HCT116 (cell line): Measurements from ENCODE around the gene ACSF2. TPM values are rescaled to one million over a fixed set of nuclear protein-coding genes. Genes with fewer than 3 reads are reported as not detected.

ENCODE experiments used
- ATAC-seq: fragments of 200-7000 bp; cut with Tn5 transposase; 2 replicates; pipeline ENCODE4 v1.9.1; 2020; ENCODE audit warnings: mild to moderate bottlenecking, moderate library complexity
- BruUV-seq: library from RNA; stranded (reverse); fragments of 400-500 nt; replicated peaks from 2 replicates; lab custom pipeline; 2021; lab: Mats Ljungman, UMichigan
- CTCF ChIA-PET: fragments of 300-600 bp; sonication (Branson Sonifier 250); formaldehyde crosslinking; loops from one replicate; lab custom pipeline; 2021; ENCODE audit warnings: antibody characterized with exemption; lab: Charles Lee
- POLR2A ChIA-PET: fragments of 300-600, 350-600 bp; sonication (Branson Sonifier 250); formaldehyde crosslinking; loops from one replicate; lab custom pipeline; 2021; ENCODE audit warnings: antibody characterized with exemption; lab: Charles Lee
- RAD21 ChIA-PET, 2 experiments: fragments of 300-600 bp; sonication (Branson Sonifier 250); formaldehyde crosslinking; loops; one replicate each; lab custom pipeline; 2023; ENCODE audit warnings: low total read pairs in 2 of 2; ENCODE audit not compliant: uncharacterized antibody in 2 of 2, unreplicated experiment in 2 of 2, low non-redundant PET in 1 of 2; lab: Charles Lee
- DNase-seq: peaks from one replicate; pipeline ENCODE4 v3.0.0-alpha.2; 2010; ENCODE audit warnings: low read depth, low spot score
- H2AFZ ChIP-seq: fragments of 200-600 bp; shearing (Covaris generic), sonication (generic); 2 replicates; pipeline ENCODE4 v1.6.1; 2017; ENCODE audit warnings: low read depth, mixed run types, mixed read lengths, antibody characterized with exemption, low read length; ENCODE audit not compliant: poor library complexity, severe bottlenecking
- H3K27ac ChIP-seq: 2 replicates; pipeline ENCODE4 v1.5.1; 2012; ENCODE audit warnings: low read depth, low read length
- H3K27me3 ChIP-seq: fragments of 200-600 bp; sonication (generic); 2 replicates; pipeline ENCODE4 v1.6.1; 2016; ENCODE audit warnings: mixed run types, low read length, mixed read lengths; ENCODE audit not compliant: insufficient read depth
- H3K36me3 ChIP-seq, 2 experiments: fragments of 200-500 bp in 1 of 2; fragments of 200-600 bp in 1 of 2; sonication (Bioruptor generic) in 1 of 2; sonication (generic) in 1 of 2; 2 replicates each; pipeline versions ENCODE4 v1.5.1 to v1.6.1; 2014 to 2016; ENCODE audit warnings: low read length in 2 of 2, inconsistent platforms in 1 of 2, mixed read lengths in 1 of 2, mixed run types in 1 of 2; ENCODE audit not compliant: insufficient read depth in 2 of 2, control insufficient read depth in 1 of 2
- H3K4me1 ChIP-seq, 2 experiments: fragments of 200-600 bp in 1 of 2; sonication (generic) in 1 of 2; 2 replicates each; pipeline versions ENCODE4 v1.5.1 to v1.6.1; 2012 to 2017; ENCODE audit warnings: low read length in 2 of 2, inconsistent platforms in 1 of 2, mild to moderate bottlenecking in 1 of 2, mixed read lengths in 1 of 2, mixed run types in 1 of 2, moderate library complexity in 1 of 2; ENCODE audit not compliant: insufficient read depth in 2 of 2, control insufficient read depth in 1 of 2
- H3K4me2 ChIP-seq: fragments of 200-600 bp; sonication (generic); 2 replicates; pipeline ENCODE4 v1.6.1; 2017; ENCODE audit warnings: mixed run types, low read length, mixed read lengths
- H3K4me3 ChIP-seq, 2 experiments: fragments of 200-600 bp in 1 of 2; sonication (generic) in 1 of 2; replicated peaks in 1 of 2; 2 replicates each; pipeline ENCODE4 v1.5.1; 2011 to 2016; ENCODE audit warnings: low read length in 2 of 2, control low read depth in 1 of 2, low read depth in 1 of 2, mild to moderate bottlenecking in 1 of 2, mixed read lengths in 1 of 2, mixed run types in 1 of 2
- H3K79me2 ChIP-seq: fragments of 200-600 bp; sonication (generic); 2 replicates; pipeline ENCODE4 v1.6.1; 2017; ENCODE audit warnings: mild to moderate bottlenecking, mixed run types, low read length, moderate library complexity, mixed read lengths; ENCODE audit not compliant: insufficient read depth
- H3K9ac ChIP-seq: fragments of 200-600 bp; sonication (generic); 2 replicates; pipeline ENCODE4 v1.6.1; 2016; ENCODE audit warnings: low read length, mixed read lengths
- H3K9me2 ChIP-seq: fragments of 200-600 bp; sonication (generic), shearing (Covaris generic); 2 replicates; pipeline ENCODE4 v1.6.1; 2017; ENCODE audit warnings: mixed run types, mild to moderate bottlenecking, moderate library complexity; ENCODE audit not compliant: insufficient read depth
- H3K9me3 ChIP-seq, 2 experiments: fragments of 200-500 bp in 1 of 2; fragments of 200-600 bp in 1 of 2; sonication (Bioruptor generic) in 1 of 2; sonication (generic) in 1 of 2; 2 replicates each; pipeline ENCODE4 v1.6.1; 2014 to 2017; ENCODE audit warnings: low read length in 2 of 2, mixed read lengths in 2 of 2, inconsistent platforms in 1 of 2, low read depth in 1 of 2, mild to moderate bottlenecking in 1 of 2, mixed run types in 1 of 2, moderate library complexity in 1 of 2; ENCODE audit not compliant: control insufficient read depth in 1 of 2, insufficient read depth in 1 of 2
- H4K20me1 ChIP-seq: fragments of 200-600 bp; sonication (generic), shearing (Covaris generic); 2 replicates; pipeline ENCODE4 v1.6.1; 2017; ENCODE audit warnings: mixed run types, mild to moderate bottlenecking, moderate library complexity; ENCODE audit not compliant: insufficient read depth
- ATF3 ChIP-seq: IDR thresholded peaks from 2 replicates; pipeline ENCODE4 v1.6.1; 2012
- CBX3 ChIP-seq: IDR thresholded peaks from 2 replicates; pipeline ENCODE4 v1.6.1; 2012; ENCODE audit warnings: low read depth
- EGR1 ChIP-seq: IDR thresholded peaks from 2 replicates; pipeline ENCODE4 v1.6.1; 2012; ENCODE audit warnings: low read depth
- ELF1 ChIP-seq: IDR thresholded peaks from 2 replicates; pipeline ENCODE4 v1.6.1; 2012; ENCODE audit warnings: low read depth, borderline replicate concordance
- EZH2 ChIP-seq: fragments of 200-600 bp; sonication (generic); IDR thresholded peaks from 2 replicates; pipeline ENCODE4 v1.6.1; 2017; ENCODE audit warnings: antibody characterized with exemption, mixed run types
- JUND ChIP-seq: IDR thresholded peaks from 2 replicates; pipeline ENCODE4 v1.6.1; 2012
- MAX ChIP-seq: IDR thresholded peaks from 2 replicates; pipeline ENCODE4 v1.6.1; 2012
- POLR2A ChIP-seq: IDR thresholded peaks from 2 replicates; pipeline ENCODE4 v1.7.0; 2011; ENCODE audit warnings: borderline replicate concordance; ENCODE audit not compliant: insufficient read depth, insufficient read length; ENCODE audit errors: extremely low read depth
- POLR2AphosphoS5 ChIP-seq: IDR thresholded peaks from 2 replicates; pipeline ENCODE4 v1.6.1; 2011; ENCODE audit warnings: mild to moderate bottlenecking, low read depth, low read length, moderate library complexity
- RAD21 ChIP-seq: IDR thresholded peaks from 2 replicates; pipeline ENCODE4 v1.6.1; 2012; ENCODE audit warnings: low read depth, mild to moderate bottlenecking
- REST ChIP-seq: IDR thresholded peaks from 2 replicates; pipeline ENCODE4 v1.6.1; 2012; ENCODE audit warnings: low read depth
- TCF7L2 ChIP-seq: IDR thresholded peaks from 2 replicates; pipeline ENCODE4 v1.7.0; 2011; ENCODE audit warnings: borderline replicate concordance, inconsistent platforms; ENCODE audit not compliant: insufficient read depth, insufficient read length; ENCODE audit errors: extremely low read depth
- ZBTB33 ChIP-seq: IDR thresholded peaks from 2 replicates; pipeline ENCODE4 v1.6.1; 2011; ENCODE audit warnings: mild to moderate bottlenecking, low read length, moderate library complexity; ENCODE audit not compliant: insufficient replicate concordance; ENCODE audit errors: extremely low read depth
- ZFX ChIP-seq: fragments of 450-650 bp; IDR thresholded peaks from 2 replicates; pipeline ENCODE4 v1.6.1; 2017
- ZNF274 ChIP-seq: fragments of 200-500 bp; sonication (Bioruptor generic); IDR thresholded peaks from 2 replicates; pipeline ENCODE4 v1.6.1; 2014; ENCODE audit warnings: mild to moderate bottlenecking, low read depth, low read length, inconsistent platforms
- intact Hi-C: fragments of 100-400 bp; cut with micrococcal nuclease; formaldehyde crosslinking; loops from 2 replicates; pipeline ENCODE4 v1.10.0; 2022
- total RNA-seq: library from RNA; stranded (reverse); gene quantifications from one replicate; pipeline ENCODE4 v1.2.1, GENCODE V29; 2021; ENCODE audit not compliant: unreplicated experiment

ACSF2 gene
- total RNA-seq, 1 experiment from 2014 or later, result 52.4 TPM

- peaks cover 8 to 19% of the 10 kb centered on the region in 2 experiments; a peak in 3 of 4 replicates for H3K4me1 ChIP-seq
- no peaks in the 10 kb centered on the region for H3K79me2 ChIP-seq
- ATAC-seq (no peak), DNase-seq (no peak)
- H3K9me2 ChIP-seq, result no peaks in the 10 kb centered on the region
- H3K9ac ChIP-seq, result no peak overlapping the region
- ChIA-PET RAD21 (no interaction called here), CTCF (no interaction called here), POLR2A (no interaction called here)
- H3K27me3 ChIP-seq, result no peaks in the 10 kb centered on the region
- no peaks in the 10 kb centered on the region for H3K36me3 ChIP-seq
- H2AFZ ChIP-seq, result no peak overlapping the region
- no peak overlapping the region for H3K27ac ChIP-seq
- H4K20me1 ChIP-seq, result no peaks in the 10 kb centered on the region
- intact Hi-C loops, result no loop called here
- no peak overlapping the region for H3K4me3 ChIP-seq
- no peak overlapping the region for H3K4me2 ChIP-seq
- no TSS peak for BruUV-seq
- H3K9me3 ChIP-seq, result no peaks in the 10 kb centered on the region
- no peak for TF ChIP-seq CBX3
Measured at GRCh38 chr17:50448643-50449042, 22.6 kb downstream of the ACSF2 start.

GRCh38 chr17:50451943-50452629, 26.1 kb downstream of the ACSF2 start:
- Histone ChIP-seq H4K20me1 (no peaks in the 10 kb centered on the region), H3K27ac (no peak overlapping the region), H3K4me3 (no peak overlapping the region), H3K9me3 (no peaks in the 10 kb centered on the region), H2AFZ (no peak overlapping the region), H3K4me2 (no peak overlapping the region), H3K79me2 (no peaks in the 10 kb centered on the region), H3K4me1 (peaks cover 16 to 34% of the 10 kb centered on the region in 2 experiments), H3K9ac (no peak overlapping the region), H3K36me3 (no peaks in the 10 kb centered on the region), H3K9me2 (no peaks in the 10 kb centered on the region), H3K27me3 (no peaks in the 10 kb centered on the region)
- ChIA-PET CTCF (interaction anchor here (2.4 kb wide), 1 partner anchor 55 kb away, joined by 7 read pairs; the partner anchor contains the start of gene LRRC59), POLR2A (no interaction called here), RAD21 (no interaction called here)
- DNase-seq (no peak), ATAC-seq (no peak; the same call in 1 of the 2 replicates)
- BruUV-seq, result no TSS peak
- intact Hi-C loops, result no loop called here
- TF ChIP-seq REST (no peak), ZFX (no peak), EZH2 (no peak), MAX (no peak), ELF1 (no peak), TCF7L2 (no peak), ZBTB33 (no peak), ATF3 (no peak), JUND (no peak), POLR2AphosphoS5 (no peak), RAD21 (no peak), POLR2A (no peak), EGR1 (no peak), ZNF274 (no peak)
- TF ChIP-seq, all 23 proteins: peak for 0
